Spleen (tissue), 11 donors: ENCODE data around the gene AXIN2. TPM values are rescaled to one million over a fixed set of nuclear protein-coding genes. Genes with fewer than 3 reads are reported as not detected.

Experiments
- DNase-seq: peaks from one replicate; pipeline ENCODE4 v3.0.0-alpha.2; 2020
- H3K27ac ChIP-seq, 8 donors: fragments of 200-600 bp; sonication (generic) in 7 of 8; 1 replicate in 4 of 8; 2 replicates in 4 of 8; pipeline versions ENCODE4 v1.5.0 to v1.8.0; 2016 to 2021; ENCODE audit warnings: inconsistent platforms in 4 of 8, mild to moderate bottlenecking in 4 of 8, moderate library complexity in 1 of 8
- H3K27me3 ChIP-seq, 7 donors: fragments of 200-600 bp; sonication (generic) in 6 of 7; replicated peaks in 1 of 7; 1 replicate in 4 of 7; 2 replicates in 3 of 7; pipeline versions ENCODE4 v1.5.0 to v1.8.0; 2016 to 2021; ENCODE audit warnings: inconsistent platforms in 3 of 7, mild to moderate bottlenecking in 1 of 7
- H3K36me3 ChIP-seq, 6 donors: fragments of 200-600 bp; sonication (generic) in 5 of 6; 1 replicate in 4 of 6; 2 replicates in 2 of 6; pipeline versions ENCODE4 v1.5.0 to v1.8.0; 2016 to 2021; ENCODE audit warnings: inconsistent platforms in 2 of 6
- H3K4me1 ChIP-seq, 6 donors: fragments of 200-600 bp; sonication (generic) in 5 of 6; 1 replicate in 3 of 6; 2 replicates in 3 of 6; pipeline versions ENCODE4 v1.5.0 to v1.8.0; 2016 to 2021; ENCODE audit warnings: inconsistent platforms in 3 of 6
- H3K4me3 ChIP-seq, 8 donors: fragments of 200-600 bp; sonication (generic) in 7 of 8; 1 replicate in 4 of 8; 2 replicates in 4 of 8; pipeline versions ENCODE4 v1.5.0 to v1.8.0; 2016 to 2021; ENCODE audit warnings: inconsistent platforms in 4 of 8, mild to moderate bottlenecking in 4 of 8, moderate library complexity in 2 of 8
- H3K9me3 ChIP-seq, 8 donors: fragments of 200-600 bp; sonication (generic) in 7 of 8; 1 replicate in 4 of 8; 2 replicates in 4 of 8; pipeline versions ENCODE4 v1.5.0 to v1.8.0; 2016 to 2021; ENCODE audit warnings: inconsistent platforms in 4 of 8
- CTCF ChIP-seq, 11 experiments: fragments of 200-600 bp in 7 of 11; fragments of 450-650 bp in 4 of 11; sonication (generic) in 4 of 11; IDR thresholded peaks in 8 of 11; conservative IDR thresholded peaks in 3 of 11; 1 replicate in 7 of 11; 2 replicates in 4 of 11; pipeline versions ENCODE4 v1.4.0 to v1.8.0; 2016 to 2021; ENCODE audit warnings: antibody characterized with exemption in 11 of 11, inconsistent platforms in 4 of 11, mild to moderate bottlenecking in 1 of 11
- POLR2A ChIP-seq, 3 donors: fragments of 450-650 bp; IDR thresholded peaks; one replicate each; pipeline ENCODE4 v1.5.1; 2017; ENCODE audit warnings: antibody characterized with exemption in 3 of 3, mild to moderate bottlenecking in 1 of 3
- POLR2AphosphoS5 ChIP-seq, 3 donors: sonication (generic); formaldehyde crosslinking; IDR thresholded peaks; one replicate each; pipeline ENCODE4 v1.5.1; 2017; ENCODE audit warnings: antibody characterized with exemption in 3 of 3
- WGBS, 5 donors: extraction: QIAGEN DNeasy Blood & Tissue Kit in 3 of 5; methylation state at CpG; one replicate each; pipeline versions ENCODE4 v1.1.5 to v1.1.7; 2013 to 2018; 5-methylcytosine and 5-hydroxymethylcytosine counted together
- intact Hi-C: fragments of 100-400 bp; cut with DNase I; formaldehyde crosslinking; loops from one replicate; pipeline ENCODE4 v1.15.0; 2023; ENCODE audit warnings: low total_unique reads
- polyA plus RNA-seq, 3 donors: library from polyadenylated mRNA; stranded (reverse); fragments of 200-250 nt; gene quantifications; one replicate each; pipeline ENCODE4 v1.2.1, GENCODE V29; 2013
- total RNA-seq, 7 donors: library from RNA; depleted of rRNA in 3 of 7; stranded (reverse); fragments of >200 nt in 3 of 7; fragmentation: NEBNext Ultra II Directional in 4 of 7; extraction: Animal tissue kit (Norgen Biotek cat#: 25700) in 4 of 7; gene quantifications; one replicate each; pipeline versions ENCODE4 v1.1.0 to v1.2.1, GENCODE V29; 2016 to 2021
- donor health status: healthy with polysubstance abuse.
- donor health status: DM: no; HTN: no; CAD: no; lungs with moderate emphysema.
- donor health status: DM: no; HTN: no; CAD: no.
- donor health status: Bipolar disorder and iron deficiency.
- donor health status: healthy.
- donor health status: DM: no; HTN: no; CAD: no.
- donor health status: DM: yes; HTN: yes; CAD: no.

AXIN2 gene
- total and polyA plus RNA-seq, 10 donors = 1.1 to 16.6 (median 11.0) TPM

GRCh38 chr17:65529761-65530522, 31.5 kb downstream of the AXIN2 start:
- intact Hi-C loops = no loop called here
- Histone ChIP-seq H3K27ac (peak overlapping the region in 4 of 8 donors; percentile 43 to 60 (median 56)), H3K36me3 (peaks cover 0 to 38% (median 10%) of the 10 kb centered on the region in 6 donors), H3K9me3 (no peaks in the 10 kb centered on the region), H3K4me1 (peaks cover 0 to 44% (median 22%) of the 10 kb centered on the region in 6 donors), H3K4me3 (no peak overlapping the region), H3K27me3 (no peaks in the 10 kb centered on the region)
- peak; percentile 54 for DNase-seq
- no peak for TF ChIP-seq CTCF (IDR thresholded peaks at IDR 0.05 in 8 of 11, conservative IDR thresholded peaks at IDR 0.05 in 3 of 11)
- TF ChIP-seq POLR2A (IDR thresholded peaks at IDR 0.05) = no peak
- TF ChIP-seq POLR2AphosphoS5 (IDR thresholded peaks at IDR 0.05) = no peak
- WGBS, 5 donors = 87 to 95% (median 92%) methylated on average over 17 of the region's 17 CpGs

DNA sequence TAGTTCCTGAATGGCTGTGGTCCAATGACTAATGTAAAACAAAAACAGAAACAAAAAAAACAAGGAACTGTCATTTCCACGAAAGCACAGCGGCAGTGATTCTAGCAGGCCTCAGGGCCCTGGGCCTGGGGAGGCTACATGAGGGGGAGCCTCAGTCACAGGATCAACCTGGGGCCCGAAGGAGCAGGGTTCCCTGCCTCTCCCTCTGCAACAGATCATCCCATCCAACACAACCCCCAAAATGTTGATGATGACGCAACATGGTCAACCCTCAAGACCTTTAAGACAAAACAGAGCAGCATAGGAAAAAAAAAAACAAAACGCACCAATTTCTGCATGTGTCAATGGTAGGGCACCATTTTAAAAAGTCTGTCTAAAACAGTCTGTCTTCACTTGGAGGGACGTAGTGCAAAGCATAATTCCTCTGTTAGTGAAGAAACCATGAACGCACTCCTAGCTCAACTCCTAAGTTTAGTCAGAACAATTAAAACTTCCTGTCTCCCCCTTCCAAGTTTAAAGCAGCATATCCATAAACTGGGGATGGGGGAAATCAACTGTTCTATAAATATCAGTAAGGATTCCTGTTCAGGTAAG, 32.3 kb downstream of the AXIN2 start:
- no peak overlapping the region for H3K4me3 ChIP-seq
- H3K27ac ChIP-seq = no peak overlapping the region
- TF ChIP-seq POLR2A (IDR thresholded peaks at IDR 0.05) (no peak), POLR2AphosphoS5 (IDR thresholded peaks at IDR 0.05) (no peak), CTCF (IDR thresholded peaks at IDR 0.05 in 8 of 11, conservative IDR thresholded peaks at IDR 0.05 in 3 of 11) (no peak)
- 83 to 90% (median 87%) methylated on average over 7 of the region's 7 CpGs for WGBS, 5 donors
- peak; percentile 51 for DNase-seq
- H3K36me3 ChIP-seq = peaks cover 0 to 31% (median 9%) of the 10 kb centered on the region in 6 donors
- H3K4me1 ChIP-seq = peaks cover 0 to 43% (median 22%) of the 10 kb centered on the region in 6 donors
- intact Hi-C loops = no loop called here
- no peaks in the 10 kb centered on the region for H3K9me3 ChIP-seq
- H3K27me3 ChIP-seq = no peaks in the 10 kb centered on the region

GRCh38 chr17:65527857-65528591, 33.4 kb downstream of the AXIN2 start:
- WGBS, 5 donors = 85 to 95% (median 91%) methylated on average over 16 of the region's 16 CpGs
- peaks cover 0 to 40% (median 19%) of the 10 kb centered on the region in 6 donors for H3K4me1 ChIP-seq
- intact Hi-C loops = no loop called here

More at GRCh38 chr17:65527857-65528591, 33.4 kb downstream of the AXIN2 start:
- peak; percentile 51 for DNase-seq
- TF ChIP-seq CTCF (IDR thresholded peaks at IDR 0.05 in 8 of 11, conservative IDR thresholded peaks at IDR 0.05 in 3 of 11) = no peak
- no peak for TF ChIP-seq POLR2AphosphoS5 (IDR thresholded peaks at IDR 0.05)
- no peak for TF ChIP-seq POLR2A (IDR thresholded peaks at IDR 0.05)
- Histone ChIP-seq H3K4me3 (no peak overlapping the region), H3K9me3 (no peaks in the 10 kb centered on the region), H3K27me3 (no peaks in the 10 kb centered on the region), H3K27ac (no peak overlapping the region), H3K36me3 (peaks cover 0 to 20% (median 4%) of the 10 kb centered on the region in 6 donors)
